Sigmoid colon (tissue), 7 donors: ENCODE measurements around the gene MLN. TPM values are rescaled to one million over a fixed set of nuclear protein-coding genes. Genes with fewer than 3 reads are reported as not detected.

Experiments
- DNase-seq: peaks from one replicate; pipeline ENCODE4 v3.0.0-alpha.2; 2019
- H3K27ac ChIP-seq, 4 donors: fragments of 200-600 bp; sonication (generic); one replicate each; pipeline ENCODE4 v1.5.1; 2016 to 2019; ENCODE audit warnings: mild to moderate bottlenecking in 1 of 4
- H3K27me3 ChIP-seq, 3 donors: fragments of 200-600 bp; sonication (generic); one replicate each; pipeline ENCODE4 v1.5.1; 2019; ENCODE audit warnings: mild to moderate bottlenecking in 1 of 3
- H3K36me3 ChIP-seq, 4 donors: fragments of 200-600 bp; sonication (generic); one replicate each; pipeline ENCODE4 v1.5.1; 2016 to 2019
- H3K4me1 ChIP-seq, 4 donors: fragments of 200-600 bp; sonication (generic); one replicate each; pipeline ENCODE4 v1.5.1; 2017 to 2019
- H3K4me3 ChIP-seq, 4 donors: fragments of 200-600 bp; sonication (generic); one replicate each; pipeline ENCODE4 v1.5.1; 2017 to 2019; ENCODE audit warnings: mild to moderate bottlenecking in 2 of 4, moderate library complexity in 1 of 4
- H3K9me3 ChIP-seq, 4 donors: fragments of 200-600 bp in 3 of 4; sonication (generic) in 3 of 4; one replicate each; pipeline versions ENCODE4 v1.5.1 to v1.6.1; 2013 to 2019
- CTCF ChIP-seq, 4 experiments: fragments of 450-650 bp in 3 of 4; fragments of 200-600 bp in 1 of 4; IDR thresholded peaks; one replicate each; pipeline ENCODE4 v1.5.1; 2016 to 2019; ENCODE audit warnings: antibody characterized with exemption in 4 of 4, mild to moderate bottlenecking in 3 of 4, moderate library complexity in 2 of 4
- EP300 ChIP-seq, 4 donors: sonication (generic); formaldehyde crosslinking; IDR thresholded peaks; one replicate each; pipeline ENCODE4 v1.6.1; 2017; ENCODE audit warnings: antibody characterized with exemption in 4 of 4
- POLR2A ChIP-seq, 2 donors: fragments of 450-650 bp; IDR thresholded peaks; one replicate each; pipeline ENCODE4 v1.6.1; 2016; ENCODE audit warnings: antibody characterized with exemption in 2 of 2, mild to moderate bottlenecking in 2 of 2, moderate library complexity in 2 of 2
- POLR2AphosphoS5 ChIP-seq, 4 donors: sonication (generic); formaldehyde crosslinking; IDR thresholded peaks; one replicate each; pipeline ENCODE4 v1.6.1; 2017; ENCODE audit warnings: antibody characterized with exemption in 4 of 4
- WGBS, 2 donors: extraction: QIAGEN DNeasy Blood & Tissue Kit; methylation state at CpG; one replicate each; pipeline ENCODE4 v1.1.7; 2013; 5-methylcytosine and 5-hydroxymethylcytosine counted together
- intact Hi-C: fragments of 100-400 bp; cut with DNase I; formaldehyde crosslinking; loops from one replicate; pipeline ENCODE4 v1.15.1; 2023
- polyA plus RNA-seq, 3 donors: library from polyadenylated mRNA; stranded (reverse); fragments of 200-250 nt; gene quantifications; one replicate each; pipeline ENCODE4 v1.2.3, GENCODE V29; 2013
- total RNA-seq, 4 donors: library from RNA; depleted of rRNA; stranded (reverse); fragments of >200 nt; gene quantifications; one replicate each; pipeline ENCODE4 v1.1.0, GENCODE V29; 2016
- donor health status: healthy with polysubstance abuse.
- donor health status: Bipolar disorder and iron deficiency.
- donor health status: healthy.

MLN gene
- total and polyA plus RNA-seq, 7 donors: 0.48 TPM; not detected in 6

GRCh38 chr6:33781131-33781975 lies 22.4 kb downstream of the MLN start:
- Histone ChIP-seq H3K4me3 (no peak overlapping the region), H3K36me3 (peaks cover 63 to 90% (median 78%) of the 10 kb centered on the region in 4 donors), H3K4me1 (peaks cover 0 to 38% (median 24%) of the 10 kb centered on the region in 4 donors), H3K27ac (peak overlapping the region in 2 of 4 donors; percentile 16 to 62), H3K27me3 (no peaks in the 10 kb centered on the region), H3K9me3 (no peaks in the 10 kb centered on the region)
- DNase-seq: no peak
- intact Hi-C loops: no loop called here
- 83 to 85% methylated on average over 16 of the region's 16 CpGs for WGBS, 2 donors
- no peak for TF ChIP-seq POLR2A (IDR thresholded peaks at IDR 0.05)
- no peak for TF ChIP-seq POLR2AphosphoS5 (IDR thresholded peaks at IDR 0.05)
- TF ChIP-seq EP300 (IDR thresholded peaks at IDR 0.05): no peak
- no peak for TF ChIP-seq CTCF (IDR thresholded peaks at IDR 0.05)

GRCh38 chr6:33779895-33780294 lies 23.9 kb downstream of the MLN start:
- peaks cover 0 to 23% (median 9%) of the 10 kb centered on the region in 4 donors for H3K4me1 ChIP-seq
- no peaks in the 10 kb centered on the region for H3K9me3 ChIP-seq
- H3K27me3 ChIP-seq: no peaks in the 10 kb centered on the region
- WGBS, 2 donors: 93 to 95% methylated on average over 14 of the region's 14 CpGs
- no peak for DNase-seq
- H3K4me3 ChIP-seq: no peak overlapping the region
- peaks cover 78 to 99% (median 89%) of the 10 kb centered on the region in 4 donors for H3K36me3 ChIP-seq
- no peak overlapping the region for H3K27ac ChIP-seq
- TF ChIP-seq POLR2AphosphoS5 (IDR thresholded peaks at IDR 0.05) (no peak), EP300 (IDR thresholded peaks at IDR 0.05) (no peak), POLR2A (IDR thresholded peaks at IDR 0.05) (no peak), CTCF (IDR thresholded peaks at IDR 0.05) (no peak)
- intact Hi-C loops: no loop called here

GRCh38 chr6:33779290-33779689 lies 24.5 kb downstream of the MLN start:
- intact Hi-C loops: no loop called here
- Histone ChIP-seq H3K27ac (no peak overlapping the region), H3K4me3 (no peak overlapping the region), H3K9me3 (no peaks in the 10 kb centered on the region), H3K27me3 (no peaks in the 10 kb centered on the region), H3K4me1 (peaks cover 0 to 17% (median 5%) of the 10 kb centered on the region in 4 donors), H3K36me3 (peaks cover 79 to 99% (median 92%) of the 10 kb centered on the region in 4 donors)
- TF ChIP-seq POLR2A (IDR thresholded peaks at IDR 0.05) (no peak), EP300 (IDR thresholded peaks at IDR 0.05) (no peak), CTCF (IDR thresholded peaks at IDR 0.05) (no peak), POLR2AphosphoS5 (IDR thresholded peaks at IDR 0.05) (no peak)
- no peak for DNase-seq
- 91 to 93% methylated on average over 7 of the region's 7 CpGs for WGBS, 2 donors

GRCh38 chr6:33778444-33779121 lies 25.2 kb downstream of the MLN start:
- no peaks in the 10 kb centered on the region for H3K27me3 ChIP-seq
- no peak for TF ChIP-seq CTCF (IDR thresholded peaks at IDR 0.05)
- TF ChIP-seq POLR2A (IDR thresholded peaks at IDR 0.05): no peak
- TF ChIP-seq POLR2AphosphoS5 (IDR thresholded peaks at IDR 0.05): no peak
- no peak for TF ChIP-seq EP300 (IDR thresholded peaks at IDR 0.05)
- H3K36me3 ChIP-seq: peaks cover 76 to 98% (median 89%) of the 10 kb centered on the region in 4 donors
- peaks cover 0 to 13% (median 5%) of the 10 kb centered on the region in 4 donors for H3K4me1 ChIP-seq
- H3K4me3 ChIP-seq: no peak overlapping the region
- 92 to 95% methylated on average over 12 of the region's 12 CpGs for WGBS, 2 donors
- no peak for DNase-seq
- intact Hi-C loops: no loop called here
- H3K9me3 ChIP-seq: no peaks in the 10 kb centered on the region
- H3K27ac ChIP-seq: no peak overlapping the region
